Measurements from ENCODE around the gene NCOA6. TPM values are rescaled to one million over a fixed set of nuclear protein-coding genes. Genes with fewer than 3 reads are reported as not detected.

Gene NCOA6
- polyA plus RNA-seq, 1 experiment: 14.0 TPM

DNA sequence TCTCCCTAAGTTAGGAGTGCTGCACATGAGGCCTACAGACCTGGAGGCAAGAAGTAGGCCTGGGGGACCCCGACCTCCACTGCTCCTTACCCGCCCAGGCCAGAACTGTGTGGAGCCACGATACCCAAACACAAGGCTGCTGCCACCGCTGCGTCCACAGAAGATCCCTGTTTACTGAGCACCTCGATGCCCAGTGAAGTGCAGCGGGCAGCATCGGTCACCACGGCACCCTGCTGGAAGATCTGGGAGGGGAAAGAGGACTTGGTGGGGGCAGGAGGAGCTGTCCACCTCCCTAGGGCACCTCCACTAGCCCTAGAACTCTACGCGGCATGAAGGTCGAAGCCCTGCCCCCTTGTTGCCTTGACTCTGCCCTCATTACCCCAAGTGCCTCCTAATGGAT is 37.3 kb upstream of the NCOA6 start:
- no peaks in the 10 kb centered on the region for H3K27me3 ChIP-seq (ENCODE audit: control insufficient read depth, insufficient read depth, low read length)
- peaks cover 10% of the 10 kb centered on the region for H3K36me3 ChIP-seq (ENCODE audit: control insufficient read depth, insufficient read depth, low read length)
- no peak for TF ChIP-seq CTCF (IDR thresholded peaks at IDR 0.05; ENCODE audit: insufficient read depth, low read depth, low read length)
- ChIA-PET POLR2A (no interaction called here), CTCF (interaction anchor here (1.6 kb wide), 1 partner anchor 10 kb away, joined by 12 read pairs; the partner anchor contains the start of gene GGT7)
- H3K4me3 ChIP-seq (ENCODE audit: low read depth, low read length): no peak overlapping the region
- DNase-seq (ENCODE audit: low read depth): no peak

- no peak for TF ChIP-seq CTCF (IDR thresholded peaks at IDR 0.05; ENCODE audit: insufficient read depth, low read depth, low read length)
- CTCF ChIA-PET: interaction anchor here (0.6 to 1.6 kb wide), 3 partner anchors 11 to 252 kb away, joined by 3 to 12 read pairs (median 3); partner anchors contain the start of gene GGT7
Observed at GRCh38 chr20:34861386-34862084, 36.1 kb upstream of the NCOA6 start.

DNA sequence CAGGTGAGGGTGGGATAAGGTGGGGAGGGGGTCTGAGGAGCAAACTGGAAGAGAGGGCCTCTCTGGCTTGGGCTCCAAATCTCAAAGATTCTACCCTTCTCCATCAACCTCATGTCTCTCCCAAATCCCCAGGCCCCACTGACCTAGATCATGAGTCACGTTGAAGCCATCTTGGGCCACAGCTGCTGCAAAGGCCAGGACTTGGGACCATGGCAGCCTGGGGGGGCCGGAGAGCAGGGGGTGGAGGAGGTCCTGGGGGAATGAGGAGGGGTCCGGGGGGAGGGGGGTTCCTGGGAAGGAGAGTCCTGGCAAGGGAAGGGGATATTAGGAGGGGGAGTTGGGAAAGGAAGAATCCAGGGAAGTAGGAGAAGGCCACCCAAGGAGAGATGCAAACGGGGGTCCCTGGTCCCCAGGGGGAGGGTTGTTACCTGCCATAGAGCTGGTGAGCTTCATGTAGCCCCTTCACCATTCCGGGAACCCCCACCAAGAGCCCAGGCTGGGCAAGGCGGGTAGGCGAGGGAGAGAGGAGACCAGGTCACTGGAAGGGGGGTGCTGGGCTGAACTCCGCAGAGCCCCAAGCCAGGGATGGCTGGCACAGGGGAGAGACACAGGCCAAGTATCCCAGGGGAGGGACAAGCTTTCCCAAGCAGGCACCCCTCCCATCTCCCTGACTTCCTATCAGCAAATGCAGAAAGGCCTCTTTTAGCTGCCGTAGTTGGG is 34.5 kb upstream of the NCOA6 start:
- ChIA-PET POLR2A (no interaction called here), CTCF (interaction anchor here (0.8 kb wide), 1 partner anchor 13 kb away, joined by 4 read pairs; the partner anchor contains the start of gene GGT7)
- TF ChIP-seq CTCF (IDR thresholded peaks at IDR 0.05; ENCODE audit: insufficient read depth, low read depth, low read length): no peak
- no peaks in the 10 kb centered on the region for H3K27me3 ChIP-seq (ENCODE audit: control insufficient read depth, insufficient read depth, low read length)
- peaks cover 11% of the 10 kb centered on the region for H3K36me3 ChIP-seq (ENCODE audit: control insufficient read depth, insufficient read depth, low read length)
- no peak overlapping the region for H3K4me3 ChIP-seq (ENCODE audit: low read depth, low read length)
- no peak for DNase-seq (ENCODE audit: low read depth)

More at GRCh38 chr20:34861386-34862084, 36.1 kb upstream of the NCOA6 start:
- peaks cover 11% of the 10 kb centered on the region for H3K36me3 ChIP-seq (ENCODE audit: control insufficient read depth, insufficient read depth, low read length)
- H3K27me3 ChIP-seq (ENCODE audit: control insufficient read depth, insufficient read depth, low read length): no peaks in the 10 kb centered on the region
- no peak for DNase-seq (ENCODE audit: low read depth)
- POLR2A ChIA-PET: no interaction called here
- H3K4me3 ChIP-seq (ENCODE audit: low read depth, low read length): no peak overlapping the region

- Histone ChIP-seq H3K36me3 (ENCODE audit: control insufficient read depth, insufficient read depth, low read length) (peaks cover 13% of the 10 kb centered on the region), H3K27me3 (ENCODE audit: control insufficient read depth, insufficient read depth, low read length) (no peaks in the 10 kb centered on the region), H3K4me3 (ENCODE audit: low read depth, low read length) (no peak overlapping the region)
- ChIA-PET CTCF (no interaction called here), POLR2A (no interaction called here)
- TF ChIP-seq CTCF (IDR thresholded peaks at IDR 0.05; ENCODE audit: insufficient read depth, low read depth, low read length): no peak
- no peak for DNase-seq (ENCODE audit: low read depth)
Observed at GRCh38 chr20:34859367-34859766, 33.9 kb upstream of the NCOA6 start.

DNA sequence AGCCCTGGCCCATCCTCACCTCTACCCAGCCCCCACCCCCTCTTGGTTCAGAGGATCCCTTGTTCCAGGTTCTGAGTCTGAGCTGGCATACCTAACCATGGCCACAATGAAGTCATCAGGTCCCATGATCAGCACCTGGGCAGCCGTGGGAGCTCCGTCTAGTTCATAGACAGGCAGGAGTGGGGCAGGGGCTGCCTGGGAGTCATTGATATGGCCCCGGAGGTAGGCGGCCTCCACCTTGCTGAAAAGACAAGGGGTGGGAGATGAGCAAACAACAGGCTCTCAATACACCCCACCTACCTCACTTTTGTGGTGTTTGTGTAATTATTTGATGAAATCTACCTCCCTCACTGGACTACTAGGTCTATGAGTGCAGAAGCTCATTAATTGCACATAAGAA is 26.8 kb upstream of the NCOA6 start:
- H3K27me3 ChIP-seq (ENCODE audit: control insufficient read depth, insufficient read depth, low read length): no peaks in the 10 kb centered on the region
- TF ChIP-seq CTCF (IDR thresholded peaks at IDR 0.05; ENCODE audit: insufficient read depth, low read depth, low read length): no peak
- POLR2A ChIA-PET: no interaction called here
- H3K4me3 ChIP-seq (ENCODE audit: low read depth, low read length): no peak overlapping the region
- DNase-seq (ENCODE audit: low read depth): no peak
- CTCF ChIA-PET: interaction anchor here (0.9 to 1.4 kb wide), 2 partner anchors 13 to 20 kb away, joined by 3 to 5 read pairs; partner anchors contain the start of gene GGT7
- H3K36me3 ChIP-seq (ENCODE audit: control insufficient read depth, insufficient read depth, low read length): peaks cover 13% of the 10 kb centered on the region
